Fibroblast of peridontal ligament (primary cell): Measurements from ENCODE around the gene GRAMD1A.
"Not testable (repeated sequence)": the region's sequence is repeated elsewhere in the genome, so short reads cannot be mapped to it uniquely, and the experiment has no call there.

ENCODE experiments used
- DNase-seq: peaks from one replicate; pipeline ENCODE4 v3.0.0-alpha.2; 2010; ENCODE audit errors: extremely low read depth

Gene GRAMD1A

GRCh38 chr19:35037716-35038622 lies 37.8 kb downstream of the GRAMD1A start:
- no peak for DNase-seq

- DNase-seq, result no peak
These were observed 38.7 kb downstream of the GRAMD1A start for GRCh38 chr19:35038623-35039512.

- no peak for DNase-seq
These were observed 40.0 kb downstream of the GRAMD1A start for GRCh38 chr19:35039881-35040825.

GRCh38 chr19:35040826-35041547 lies 40.9 kb downstream of the GRAMD1A start:
- DNase-seq, result no peak

GRCh38 chr19:35041548-35042055 lies 41.5 kb downstream of the GRAMD1A start, which contains the start of gene HPN:
TSS of gene HPN (plus strand) at chr19:35041721. CDS start at chr19:35042507, 786 bp downstream.
- DNase-seq, result no peak

GRCh38 chr19:35042056-35042730 lies 42.1 kb downstream of the GRAMD1A start:
- no peak for DNase-seq

GRCh38 chr19:35042954-35043604 lies 43.0 kb downstream of the GRAMD1A start:
- DNase-seq, result no peak

GRCh38 chr19:35043906-35044305 lies 43.8 kb downstream of the GRAMD1A start:
- DNase-seq, result no peak

- DNase-seq, result peak; percentile 59
These were observed 44.4 kb downstream of the GRAMD1A start for GRCh38 chr19:35044317-35045117.

GRCh38 chr19:35045667-35046300 lies 45.7 kb downstream of the GRAMD1A start:
- DNase-seq, result no peak

- no peak for DNase-seq
These were observed 46.3 kb downstream of the GRAMD1A start for GRCh38 chr19:35046461-35046860.

GRCh38 chr19:35048911-35049411 lies 48.8 kb downstream of the GRAMD1A start:
- DNase-seq, result no peak

GRCh38 chr19:35049456-35049855 lies 49.3 kb downstream of the GRAMD1A start:
- DNase-seq, result no peak

GRCh38 chr19:35050662-35051061 lies 50.5 kb downstream of the GRAMD1A start:
- not testable (repeated sequence) for DNase-seq

- not testable (repeated sequence) for DNase-seq
These were observed 51.1 kb downstream of the GRAMD1A start for GRCh38 chr19:35051268-35051667.

- DNase-seq, result no peak
These were observed 51.7 kb downstream of the GRAMD1A start for GRCh38 chr19:35051796-35052195.

GRCh38 chr19:35052599-35053190 lies 52.6 kb downstream of the GRAMD1A start:
- no peak for DNase-seq
